Prostate gland (tissue), 2 donors: ENCODE results near the gene DNAH10.

ENCODE experiments used
- CTCF ChIP-seq, 4 experiments: fragments of 200-600 bp in 2 of 4; fragments of 450-650 bp in 2 of 4; sonication (generic) in 2 of 4; IDR thresholded peaks; 1 replicate in 3 of 4; 2 replicates in 1 of 4; pipeline ENCODE4 v1.5.1; 2016 to 2019; ENCODE audit warnings: antibody characterized with exemption in 4 of 4, mild to moderate bottlenecking in 2 of 4, moderate library complexity in 2 of 4
- POLR2A ChIP-seq: fragments of 450-650 bp; IDR thresholded peaks from one replicate; pipeline ENCODE4 v1.6.1; 2016; ENCODE audit warnings: antibody characterized with exemption, mild to moderate bottlenecking

GRCh38 chr12:123908884-123909725 is 147.0 kb downstream of the DNAH10 start:
- TF ChIP-seq CTCF (IDR thresholded peaks at IDR 0.05) (no peak), POLR2A (no peak)
